GM18858 (cell line): ENCODE data around the gene IFNLR1.
"Not testable (repeated sequence)": the region's sequence is repeated elsewhere in the genome, so short reads cannot be mapped to it uniquely, and the experiment has no call there.

Experiments used
- ATAC-seq: cut with Tn5 transposase; IDR thresholded peaks from one replicate; pipeline ENCODE4 v1.9.1; 2021; ENCODE audit not compliant: unreplicated experiment

Gene IFNLR1

DNA sequence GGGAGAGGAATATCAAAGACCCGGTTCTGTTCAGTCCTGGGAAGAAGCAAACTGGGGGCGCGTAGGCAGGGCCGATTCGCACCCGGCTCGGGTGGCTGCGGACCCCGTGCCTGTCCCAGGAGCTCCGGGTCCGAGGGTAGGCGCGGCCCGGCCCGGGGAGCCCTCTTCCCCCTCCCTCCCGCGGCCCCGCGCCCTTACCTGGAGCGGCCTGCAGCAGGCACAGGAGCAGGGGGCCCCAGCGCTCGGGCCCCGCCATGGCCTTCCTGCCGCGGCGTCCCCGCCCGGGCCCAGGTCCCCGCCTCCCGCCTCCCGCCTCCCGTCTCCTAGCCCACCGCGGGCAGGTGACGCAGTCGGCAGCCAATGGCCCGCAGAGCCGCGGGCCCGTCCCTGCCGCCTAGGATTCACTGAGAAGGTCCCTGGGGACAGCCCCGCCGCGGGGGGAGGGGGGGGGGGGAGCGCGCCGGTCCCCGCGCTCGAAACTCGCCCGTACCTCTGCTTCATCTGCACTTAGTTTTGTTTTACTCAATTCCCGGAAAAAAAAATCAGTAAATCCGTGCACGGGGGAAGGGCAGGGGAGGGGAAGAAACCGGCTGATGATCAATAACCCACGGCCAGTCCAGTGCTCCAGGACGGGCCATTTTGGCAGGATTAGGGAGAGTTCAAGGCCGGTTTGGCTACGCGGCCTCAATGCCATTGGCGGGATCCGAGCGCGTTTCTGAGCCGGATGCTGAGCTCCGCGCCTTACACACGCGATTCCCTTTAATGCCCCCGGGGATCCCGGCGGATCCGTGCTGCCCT is at the start of gene IFNLR1:
Gene IFNLR1 (minus strand): TSS at position 297 of the 798 bp plus-strand sequence. CDS start 41 bp downstream, at position 256.
- ATAC-seq: no peak

DNA sequence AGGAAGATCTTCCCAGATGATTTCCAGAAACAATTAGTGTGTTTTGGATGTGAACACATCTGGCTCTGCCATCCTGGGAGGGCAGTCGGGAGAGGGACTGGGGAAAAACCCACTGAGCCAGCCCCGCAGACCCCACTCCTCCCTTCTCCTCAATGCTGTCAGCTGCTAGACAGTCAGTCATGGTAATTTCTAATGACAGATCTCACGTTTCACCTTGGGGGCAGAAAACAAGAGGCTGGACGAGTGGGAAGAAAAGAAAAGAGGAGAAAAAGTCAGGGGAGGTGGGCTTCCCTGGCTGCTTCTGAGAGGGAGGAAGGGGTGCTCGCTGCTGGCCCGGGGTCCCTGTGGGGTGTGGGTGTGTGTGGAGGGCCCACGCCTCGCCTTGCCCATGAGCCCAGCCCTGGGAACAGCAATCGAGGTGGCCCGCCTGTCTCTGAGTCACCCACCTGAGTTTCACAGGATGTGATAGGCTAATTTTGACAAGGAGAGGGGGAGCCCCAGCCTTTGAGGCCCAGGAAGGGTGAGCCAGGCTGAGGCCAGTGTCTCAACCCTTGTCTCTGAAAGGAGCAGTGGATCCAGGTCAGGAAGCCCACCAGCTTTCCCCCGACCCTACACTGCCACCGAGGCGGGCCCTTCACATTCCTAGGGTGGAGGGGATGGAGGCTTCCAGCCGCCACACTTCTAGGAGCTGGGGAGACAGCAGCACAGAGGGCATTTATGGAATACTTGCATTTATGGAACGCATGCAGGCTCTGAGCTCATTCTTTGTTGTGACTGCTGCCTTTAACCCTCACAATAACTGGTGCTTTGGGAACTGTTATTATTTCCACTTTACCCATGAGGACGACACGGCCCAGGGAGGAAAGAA is 49.1 kb upstream of the IFNLR1 start:
- no peak for ATAC-seq

DNA sequence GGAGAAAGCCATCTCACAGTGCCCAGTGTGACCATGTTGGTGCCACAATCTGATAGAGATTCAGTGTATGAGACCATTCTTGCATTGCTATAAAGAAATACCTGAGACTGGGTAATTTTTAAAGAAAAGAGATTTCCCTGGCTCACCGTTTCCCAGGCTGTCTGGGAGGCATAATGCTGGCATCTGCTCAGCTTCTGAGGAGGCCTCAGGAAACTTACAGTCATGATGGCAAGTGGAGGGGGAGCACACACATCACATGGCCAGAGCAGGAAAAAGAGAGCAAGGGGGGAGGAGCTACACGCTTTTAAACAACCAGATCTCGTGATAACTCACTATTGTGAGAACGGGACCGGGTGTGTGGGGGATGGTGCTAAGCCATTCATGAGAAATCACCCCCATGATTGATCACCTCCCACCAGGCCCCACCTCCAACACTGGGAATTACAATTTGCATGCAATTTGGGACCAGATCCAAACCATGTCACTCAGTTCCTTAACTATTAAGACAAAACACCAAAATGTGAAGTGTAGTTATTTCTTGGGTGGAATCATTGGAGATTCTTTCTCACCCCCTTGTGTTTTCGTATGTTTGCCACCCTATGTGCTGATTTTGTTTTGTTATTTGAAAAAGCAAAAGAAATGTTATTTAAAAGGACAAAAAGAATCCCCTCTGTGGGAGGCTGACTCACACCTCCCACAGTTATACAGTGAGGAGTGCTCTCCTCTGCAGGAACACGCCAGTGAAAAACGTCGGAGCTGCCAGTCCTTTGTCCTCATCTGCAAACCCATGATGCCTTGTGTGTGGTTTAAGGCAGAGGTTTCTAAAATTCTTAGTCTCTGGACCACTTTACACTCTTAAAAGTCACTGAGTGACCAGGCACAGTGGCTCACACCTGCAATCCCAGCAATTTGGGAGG is 46.9 kb upstream of the IFNLR1 start:
- ATAC-seq: no peak

DNA sequence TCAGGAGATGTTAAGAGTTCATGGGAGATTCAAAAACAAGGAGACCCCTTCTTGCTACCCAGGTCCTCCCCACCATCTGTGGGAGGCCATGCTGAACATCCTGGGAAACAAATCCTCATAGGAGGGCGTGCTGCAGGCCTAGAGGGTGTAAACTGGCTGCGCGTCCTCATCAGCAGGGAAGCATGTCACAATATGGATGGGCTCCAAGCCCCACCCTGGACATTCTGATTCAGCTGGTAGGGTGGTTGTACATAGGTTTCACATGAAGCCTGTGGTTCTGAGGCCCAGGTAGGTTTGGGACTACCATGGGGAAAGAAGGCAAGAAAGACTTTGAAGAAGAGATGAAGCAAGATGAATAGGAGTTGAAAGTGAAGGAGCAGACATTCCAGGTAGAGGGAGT is 44.6 kb upstream of the IFNLR1 start:
- ATAC-seq: no peak

DNA sequence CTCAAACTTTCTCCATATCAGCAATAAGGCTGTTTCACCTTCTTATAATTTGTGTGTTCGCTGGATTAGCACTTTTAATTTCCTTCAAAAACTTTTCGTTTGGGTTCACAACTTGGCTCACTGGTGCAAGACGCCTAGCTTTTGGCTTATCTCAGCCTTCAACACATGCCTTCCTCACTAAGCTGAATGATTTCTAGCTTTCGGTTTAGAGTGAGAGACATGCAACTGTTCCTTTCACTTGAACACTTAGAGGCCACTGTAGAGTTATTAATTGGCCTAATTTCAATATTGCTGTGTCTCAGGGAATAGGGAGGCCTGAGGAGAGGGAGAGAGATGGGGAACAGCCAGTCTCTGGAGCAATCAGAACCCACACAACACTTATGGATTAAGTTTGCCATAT is 41.2 kb upstream of the IFNLR1 start:
- ATAC-seq: peak; percentile 79

DNA sequence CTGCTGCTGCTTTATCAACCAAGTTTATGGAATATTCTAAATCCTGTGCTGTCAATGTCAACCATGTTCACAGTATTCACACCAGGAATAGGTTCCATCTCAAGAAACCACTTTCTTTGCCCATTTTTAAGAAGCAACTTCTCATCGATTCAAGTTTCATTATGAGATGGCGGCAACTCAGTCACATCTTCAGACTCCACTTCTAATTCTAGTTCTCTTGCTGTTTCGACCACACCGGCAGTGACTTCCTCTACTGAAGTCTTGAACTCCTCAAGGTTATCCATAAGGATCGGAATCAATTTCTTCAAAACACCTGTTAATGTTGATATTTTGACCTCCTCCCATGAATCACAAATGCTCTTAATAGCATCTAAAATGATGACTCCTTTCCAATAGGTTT is 39.7 kb upstream of the IFNLR1 start:
- no peak for ATAC-seq

DNA sequence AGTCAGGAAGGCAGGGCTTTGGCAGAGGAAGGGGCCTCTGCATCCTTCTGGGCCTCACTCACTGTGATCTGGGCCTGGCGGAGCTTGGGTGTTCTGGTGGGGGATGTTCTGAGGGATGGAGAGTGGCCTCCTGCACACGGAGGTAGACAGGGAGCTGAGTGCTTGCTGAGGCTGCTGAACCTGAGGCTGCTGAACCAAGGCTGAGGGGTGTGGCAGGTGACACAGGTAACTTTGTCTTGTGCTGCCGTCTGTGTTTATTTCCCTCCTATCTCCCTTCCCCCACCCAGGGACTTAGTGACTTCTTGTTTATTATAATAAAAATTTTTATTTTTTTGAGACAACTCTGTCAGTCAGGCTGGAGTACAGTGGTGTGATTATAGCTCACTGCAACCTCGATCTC is 37.7 kb upstream of the IFNLR1 start:
- ATAC-seq: no peak

DNA sequence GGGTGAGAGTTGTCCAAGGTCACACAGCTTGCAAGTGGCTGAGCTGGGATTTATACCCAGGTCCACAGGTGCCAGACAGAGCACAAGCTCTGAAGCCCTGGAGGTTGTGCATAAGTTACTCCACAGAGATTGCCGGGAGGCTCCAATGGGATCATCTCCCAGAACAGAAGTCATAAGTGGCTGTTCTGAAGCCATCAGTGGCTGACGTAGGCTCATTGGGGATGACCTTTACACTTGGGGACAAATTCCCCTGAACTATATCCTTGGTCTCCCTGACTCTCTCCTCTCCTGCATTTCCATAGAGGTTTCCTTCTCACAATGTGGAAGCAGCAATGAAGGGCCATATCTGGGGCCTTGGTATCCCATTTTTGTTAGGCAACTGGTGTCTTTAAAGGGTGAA is 37.0 kb upstream of the IFNLR1 start:
- ATAC-seq: no peak

DNA sequence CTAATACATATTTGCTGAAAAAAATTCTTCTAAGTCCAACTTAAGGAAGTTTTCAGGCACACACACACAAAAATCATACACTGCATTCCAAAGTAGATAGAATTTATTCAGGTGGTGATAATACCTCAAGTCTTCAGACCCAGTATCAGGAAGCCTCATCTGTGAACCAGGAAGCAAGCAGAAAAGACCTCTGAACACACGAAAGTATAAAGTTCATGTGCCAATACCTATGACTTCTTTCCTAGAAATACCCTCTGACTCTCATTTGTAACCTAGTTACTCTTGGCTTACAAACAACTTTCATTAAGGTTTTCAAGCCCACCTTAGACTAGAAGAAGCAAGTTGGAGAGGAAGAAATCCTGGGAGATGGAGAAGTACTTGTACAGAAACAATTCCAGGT is 35.7 kb upstream of the IFNLR1 start:
- ATAC-seq: no peak

DNA sequence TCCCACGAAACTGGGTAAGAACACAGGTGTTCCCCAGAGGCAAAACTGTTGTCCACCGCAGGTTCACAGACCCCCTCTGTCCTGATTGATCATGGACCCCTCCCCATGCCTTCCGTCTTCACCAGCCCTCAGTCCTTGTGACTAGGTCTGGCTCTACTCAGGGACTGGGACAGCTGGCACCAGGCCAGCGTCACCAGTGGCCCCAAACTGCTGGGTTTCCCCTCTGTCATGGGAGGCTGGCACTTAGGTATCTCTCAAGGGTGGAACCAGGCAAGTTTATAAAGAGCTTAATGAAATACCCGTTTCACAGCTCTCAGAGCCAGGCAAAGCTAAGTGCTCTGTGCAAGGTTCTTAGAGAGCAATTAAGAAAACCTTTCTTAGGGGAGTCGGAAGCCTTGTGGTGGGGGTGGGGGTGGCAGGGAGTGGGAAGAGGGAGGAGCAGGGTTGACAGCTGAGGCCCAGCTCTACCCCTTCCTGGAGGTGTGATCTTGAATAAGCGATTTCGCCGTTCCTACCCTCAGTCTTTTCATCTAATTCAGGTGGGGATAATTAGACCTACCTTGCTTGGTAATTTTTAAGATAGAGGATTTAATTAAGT is 35.0 kb upstream of the IFNLR1 start:
- no peak for ATAC-seq

DNA sequence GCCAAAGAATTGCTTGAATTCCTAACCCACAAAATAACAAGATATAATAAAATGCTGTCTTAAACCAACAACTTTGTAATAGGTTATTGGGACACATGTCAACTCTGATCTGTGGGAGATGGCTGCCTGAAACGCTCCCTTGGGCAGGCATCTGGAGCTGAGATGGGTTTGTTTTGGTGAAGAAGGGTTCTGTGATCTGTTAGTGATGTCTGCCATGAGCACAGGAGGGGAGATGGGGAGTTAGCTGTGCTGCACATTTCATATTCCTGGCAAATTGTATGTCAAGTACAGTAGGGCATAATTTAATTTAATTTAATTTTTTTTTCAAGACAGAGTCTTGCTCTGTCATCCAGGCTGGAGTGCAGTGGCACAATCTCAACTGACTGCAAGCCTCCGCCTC is 34.2 kb upstream of the IFNLR1 start:
- no peak for ATAC-seq

DNA sequence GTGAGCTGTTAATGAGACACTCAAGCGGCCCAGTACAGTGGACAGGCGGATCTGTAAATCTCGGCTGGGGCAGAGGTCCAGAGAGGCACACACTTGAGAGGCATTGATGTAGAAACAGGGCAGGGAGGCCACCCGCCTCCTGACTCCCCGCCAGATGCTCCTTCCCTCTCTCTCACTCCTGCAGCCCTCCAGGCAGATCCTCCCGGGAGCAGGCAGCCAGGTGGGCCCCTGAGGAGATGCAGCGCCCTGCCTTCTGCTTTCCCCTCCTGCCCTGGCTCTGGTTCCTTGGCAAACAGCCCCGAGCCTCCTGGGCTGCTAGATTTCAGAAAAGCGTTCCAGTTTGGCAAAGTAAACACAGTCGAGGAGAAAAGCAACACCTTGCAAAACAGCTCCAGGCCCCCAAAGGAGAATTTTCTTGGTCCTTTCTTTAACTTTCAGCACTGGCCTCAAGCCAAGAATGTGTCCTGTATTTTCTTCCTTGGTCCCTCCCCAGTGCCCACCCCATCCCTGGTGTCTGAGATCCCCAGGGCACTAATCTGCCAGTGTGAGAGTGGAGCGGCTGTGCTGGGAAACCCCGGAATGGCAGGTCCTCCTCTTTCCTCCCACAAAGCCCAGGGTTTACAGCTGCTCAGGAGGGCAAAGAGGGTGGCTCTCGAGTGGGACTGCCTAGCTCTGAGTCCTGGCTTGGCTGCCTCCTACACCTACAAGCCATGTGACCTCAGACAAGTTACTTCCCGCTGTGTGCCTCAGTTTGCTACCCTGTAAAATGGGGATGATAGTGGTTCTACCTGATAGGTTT is 29.4 kb upstream of the IFNLR1 start:
- ATAC-seq: no peak

DNA sequence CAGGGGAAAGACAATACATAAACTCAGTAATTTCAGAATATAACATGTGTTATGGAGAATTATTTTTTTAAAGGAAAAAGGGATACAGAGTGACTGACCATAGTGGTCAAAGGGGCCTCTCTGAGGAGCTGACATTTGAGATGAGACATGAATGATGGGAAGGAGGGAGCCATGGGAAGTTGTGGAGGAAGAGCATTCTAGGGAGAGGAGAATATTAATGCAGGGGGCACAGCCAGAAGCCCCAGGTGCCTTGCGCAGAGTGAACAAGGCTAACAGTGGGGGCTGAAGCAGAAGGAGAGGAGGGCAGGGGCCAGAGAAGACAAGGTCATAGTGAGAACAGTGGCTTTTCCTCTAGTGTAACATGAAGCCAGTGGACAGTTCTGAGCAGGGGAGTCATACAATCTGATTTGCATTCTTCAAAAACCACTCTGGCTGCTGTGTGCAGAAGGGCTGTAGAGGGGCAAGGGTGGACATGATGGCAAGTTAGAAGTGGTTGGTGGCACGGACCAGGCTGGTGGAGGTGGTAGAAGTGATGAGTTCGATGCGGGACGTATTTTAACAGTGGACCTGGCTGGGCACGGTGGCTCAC is 28.2 kb upstream of the IFNLR1 start:
- ATAC-seq: no peak

DNA sequence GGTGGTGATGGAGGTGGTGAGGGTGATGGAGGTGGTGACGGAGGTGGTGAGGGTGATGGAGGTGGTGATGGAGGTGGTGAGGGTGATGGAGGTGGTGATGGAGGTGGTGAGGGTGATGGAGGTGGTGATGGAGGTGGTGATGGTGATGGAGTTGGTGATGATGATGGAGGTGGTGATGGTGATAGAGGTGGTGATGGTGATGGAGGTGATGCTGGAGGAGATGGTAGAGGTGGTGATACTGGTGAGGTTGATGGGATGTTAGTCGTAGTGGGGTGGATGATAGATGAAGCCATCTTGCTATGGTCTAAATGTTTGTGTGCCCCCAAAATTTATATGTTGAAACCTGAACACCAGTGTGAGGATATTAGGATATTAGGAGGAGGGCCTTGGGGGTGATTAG is 25.3 kb upstream of the IFNLR1 start:
- no peak for ATAC-seq

DNA sequence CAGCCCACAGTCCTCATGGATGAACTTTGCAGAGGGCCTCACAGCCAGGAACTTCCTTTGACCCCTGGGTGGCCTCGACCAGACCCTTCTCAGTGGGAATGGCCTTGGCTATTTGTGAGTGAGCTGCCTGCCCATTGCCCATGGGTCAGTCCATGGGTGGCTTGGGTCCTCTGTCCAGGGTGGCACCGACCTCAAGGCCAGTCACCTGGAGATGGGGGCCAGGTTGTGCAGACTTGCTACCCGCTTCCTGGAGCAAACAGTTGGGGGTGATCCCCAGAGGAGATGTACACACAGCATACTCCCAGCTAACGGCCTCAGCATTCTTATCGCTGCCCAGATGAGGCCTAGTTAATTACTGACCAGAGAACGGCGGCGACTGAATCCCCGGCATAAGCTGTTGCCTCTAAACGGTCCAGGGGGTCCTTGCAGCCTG is 23.1 kb upstream of the IFNLR1 start:
- no peak for ATAC-seq

DNA sequence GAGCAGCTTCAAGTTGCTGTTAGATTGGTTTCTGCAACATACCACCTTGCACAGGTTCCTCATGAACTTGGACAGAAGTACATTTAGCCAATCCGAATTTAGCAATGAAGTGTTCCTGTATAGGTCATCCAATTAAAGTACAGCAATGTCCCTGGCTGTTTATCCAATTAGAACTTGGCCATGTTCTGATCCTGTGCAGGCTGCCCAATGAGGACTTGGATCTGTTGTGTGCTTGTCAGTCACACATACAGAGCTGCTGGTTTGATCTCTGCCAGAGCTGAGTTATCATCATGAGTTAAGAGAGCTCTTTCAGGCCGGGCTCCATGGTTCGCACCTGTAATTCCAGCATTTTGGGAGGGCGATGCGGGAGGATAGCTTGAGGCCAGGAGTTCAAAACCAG is 22.0 kb upstream of the IFNLR1 start:
- no peak for ATAC-seq

DNA sequence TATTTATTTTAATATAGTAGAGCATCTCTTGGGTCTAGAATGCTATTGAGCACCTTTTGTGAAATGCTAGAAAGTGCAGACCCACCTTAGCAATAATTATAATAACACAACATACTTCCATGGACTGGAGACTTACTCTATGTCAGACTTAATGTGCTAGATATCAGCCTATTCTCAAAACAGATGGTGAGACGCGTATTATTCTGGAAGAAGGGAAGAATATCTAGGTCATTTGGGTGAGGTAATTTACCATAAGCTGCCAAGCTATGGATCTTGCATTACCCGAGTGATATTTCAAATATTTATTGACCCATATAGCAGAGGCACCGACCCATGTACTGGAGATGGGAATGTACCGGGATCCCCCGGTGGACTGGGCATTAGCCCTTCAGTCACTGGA is 20.6 kb upstream of the IFNLR1 start:
- no peak for ATAC-seq

DNA sequence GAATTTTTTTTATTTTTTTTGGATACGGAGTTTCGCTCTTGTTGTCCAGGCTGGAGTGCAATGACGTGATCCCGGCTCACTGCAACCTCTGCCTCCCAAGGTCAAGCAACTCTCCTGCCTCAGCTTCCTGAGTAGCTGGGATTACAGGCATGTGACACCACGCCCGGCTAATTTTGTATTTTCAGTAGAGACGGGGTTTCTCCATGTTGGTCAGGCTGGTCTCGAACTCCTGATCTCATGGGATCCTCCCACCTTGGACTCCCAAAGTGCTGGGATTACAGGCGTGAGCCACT is 20.3 kb upstream of the IFNLR1 start:
- not testable (repeated sequence) for ATAC-seq

DNA sequence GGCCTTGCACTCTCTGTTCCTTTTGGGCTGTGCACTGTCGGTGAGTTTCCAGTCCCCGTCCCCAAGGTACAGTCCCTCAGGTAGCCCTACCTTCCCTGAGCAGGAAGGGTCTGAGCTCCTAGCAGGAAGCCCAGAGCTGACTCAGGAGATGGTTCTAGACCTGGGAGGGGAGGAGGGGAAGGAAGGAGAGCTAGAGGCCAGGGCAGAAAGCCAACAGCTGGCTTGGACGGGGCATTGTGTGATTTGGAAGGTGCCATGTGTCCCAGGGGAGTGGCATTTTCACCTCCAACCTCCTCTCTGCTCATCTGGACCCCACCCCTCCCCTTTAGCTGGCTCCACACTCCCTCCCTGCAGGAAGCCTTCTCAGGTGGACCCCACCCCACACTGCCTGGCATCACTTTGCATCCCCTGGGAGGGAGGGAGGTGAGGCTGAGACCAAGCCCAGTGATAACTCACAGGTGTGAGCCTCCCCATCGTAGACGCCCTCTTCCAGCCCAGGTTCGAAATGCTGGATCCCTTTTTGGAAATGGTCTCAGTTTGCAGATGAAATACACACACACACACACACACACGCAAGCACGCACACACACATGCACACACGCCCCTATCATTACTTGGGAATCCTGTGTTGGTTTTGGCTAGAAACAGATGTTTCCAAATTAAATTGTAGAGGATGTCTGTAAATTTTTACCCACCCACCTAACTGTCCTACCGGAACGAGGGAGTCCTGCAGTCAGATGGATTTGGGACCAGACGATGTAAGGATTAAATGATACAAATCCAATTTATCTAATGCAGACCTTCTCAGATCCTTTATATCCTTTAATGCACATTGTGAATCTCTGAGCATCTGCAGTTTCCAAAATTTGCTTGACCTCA is 19.7 kb upstream of the IFNLR1 start:
- no peak for ATAC-seq
